ENCODE measurements around the gene AKR7A3.

DNA sequence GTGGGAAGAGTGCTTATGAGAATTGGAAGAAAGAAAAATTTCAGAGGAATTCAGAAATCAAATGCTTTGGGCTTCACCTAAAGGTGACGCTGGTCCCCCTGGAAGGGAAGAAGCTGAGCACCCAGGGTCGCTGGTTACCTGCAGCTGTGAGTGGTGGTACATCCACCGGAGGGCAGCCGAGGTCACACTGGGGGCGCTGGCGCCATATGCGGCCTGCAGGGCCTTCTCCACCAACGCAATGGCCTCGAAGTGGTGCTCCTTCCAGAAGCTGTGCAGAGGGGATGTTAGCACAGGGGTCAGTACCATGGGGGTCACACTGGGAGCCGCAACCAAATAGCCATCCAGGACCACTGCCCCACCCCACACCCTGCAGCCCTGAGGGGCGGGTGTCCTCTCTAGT, 17.3 kb upstream of the AKR7A3 start:
- TF ChIP-seq, protein P1, sequence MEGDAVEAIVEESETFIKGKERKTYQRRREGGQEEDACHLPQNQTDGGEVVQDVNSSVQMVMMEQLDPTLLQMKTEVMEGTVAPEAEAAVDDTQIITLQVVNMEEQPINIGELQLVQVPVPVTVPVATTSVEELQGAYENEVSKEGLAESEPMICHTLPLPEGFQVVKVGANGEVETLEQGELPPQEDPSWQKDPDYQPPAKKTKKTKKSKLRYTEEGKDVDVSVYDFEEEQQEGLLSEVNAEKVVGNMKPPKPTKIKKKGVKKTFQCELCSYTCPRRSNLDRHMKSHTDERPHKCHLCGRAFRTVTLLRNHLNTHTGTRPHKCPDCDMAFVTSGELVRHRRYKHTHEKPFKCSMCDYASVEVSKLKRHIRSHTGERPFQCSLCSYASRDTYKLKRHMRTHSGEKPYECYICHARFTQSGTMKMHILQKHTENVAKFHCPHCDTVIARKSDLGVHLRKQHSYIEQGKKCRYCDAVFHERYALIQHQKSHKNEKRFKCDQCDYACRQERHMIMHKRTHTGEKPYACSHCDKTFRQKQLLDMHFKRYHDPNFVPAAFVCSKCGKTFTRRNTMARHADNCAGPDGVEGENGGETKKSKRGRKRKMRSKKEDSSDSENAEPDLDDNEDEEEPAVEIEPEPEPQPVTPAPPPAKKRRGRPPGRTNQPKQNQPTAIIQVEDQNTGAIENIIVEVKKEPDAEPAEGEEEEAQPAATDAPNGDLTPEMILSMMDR (IDR thresholded peaks at IDR 0.05): no peak
- TF ChIP-seq POLR2AphosphoS5 (IDR thresholded peaks at IDR 0.05) (no peak), POLR2A (IDR thresholded peaks at IDR 0.05) (no peak), EP300 (IDR thresholded peaks at IDR 0.05) (no peak)
